Dermis microvascular lymphatic vessel endothelial cell (primary cell): Measurements from ENCODE around the gene GPD1L. TPM values are rescaled to one million over a fixed set of nuclear protein-coding genes. Genes with fewer than 3 reads are reported as not detected.
"Not testable (repeated sequence)": the region's sequence is repeated elsewhere in the genome, so short reads cannot be mapped to it uniquely, and the experiment has no call there.

ENCODE experiments used
- DNase-seq, 2 donors: peaks; one replicate each; pipeline versions ENCODE4 v3.0.0 to v3.0.0-alpha.2; 2010; ENCODE audit warnings: low read depth in 2 of 2
- total RNA-seq: library from RNA; depleted of rRNA; stranded (reverse); fragments of >200 nt; gene quantifications from 2 replicates; pipeline ENCODE4 v1.2.1, GENCODE V29; 2014

GPD1L gene
- total RNA-seq, 1 donor from 2014 or later = 13.9 TPM

DNA sequence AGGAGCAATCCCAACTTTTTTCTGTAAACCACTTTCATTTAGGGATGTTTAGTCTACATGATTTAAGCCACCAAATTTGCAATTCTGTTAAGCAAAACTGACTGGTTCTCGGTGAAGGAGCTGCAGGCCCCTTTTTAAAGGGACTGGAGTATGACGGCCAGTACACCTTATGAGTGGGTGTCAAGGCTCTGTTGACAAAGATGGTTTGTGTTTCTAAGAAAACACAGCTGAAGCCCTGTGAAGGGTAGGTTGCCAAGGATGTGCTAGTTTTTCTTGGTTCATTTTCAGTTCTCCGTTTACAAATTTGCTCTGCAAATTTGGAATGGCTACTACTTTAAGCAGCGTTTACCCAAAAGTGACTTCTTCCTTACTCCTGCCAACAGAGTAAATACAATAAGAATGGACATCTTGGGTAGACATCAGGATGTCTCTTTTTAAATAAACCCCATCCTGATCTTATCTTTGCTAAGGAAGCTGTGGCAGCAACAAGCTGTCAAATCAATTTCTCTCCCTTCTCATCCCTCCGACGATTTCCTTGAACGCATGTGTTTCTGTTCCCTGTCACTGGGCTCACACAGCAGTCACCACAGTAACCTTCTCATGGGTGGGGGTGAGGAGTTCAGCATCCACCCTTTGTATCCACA is 73.8 kb downstream of the GPD1L start:
- DNase-seq = no peak

DNA sequence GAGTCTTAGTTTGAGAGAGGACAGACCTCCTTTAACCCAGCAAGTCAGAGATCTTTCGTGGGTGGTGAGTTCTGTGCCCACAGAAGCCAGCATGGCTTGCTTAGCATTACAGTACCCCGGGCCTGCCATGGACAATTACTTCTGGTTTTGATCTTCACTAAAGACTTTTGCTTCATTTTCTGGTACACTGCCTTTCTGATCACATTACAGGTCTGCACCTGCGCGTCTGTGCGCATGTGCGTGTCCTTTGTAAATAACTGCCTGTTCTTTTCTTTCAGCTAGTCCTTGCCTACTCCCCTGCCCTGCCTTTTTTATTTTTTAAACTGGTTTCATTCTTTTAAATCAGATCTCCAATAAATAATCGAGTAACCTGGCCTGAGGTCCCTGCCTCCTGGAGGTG is 74.9 kb downstream of the GPD1L start:
- no peak for DNase-seq

DNA sequence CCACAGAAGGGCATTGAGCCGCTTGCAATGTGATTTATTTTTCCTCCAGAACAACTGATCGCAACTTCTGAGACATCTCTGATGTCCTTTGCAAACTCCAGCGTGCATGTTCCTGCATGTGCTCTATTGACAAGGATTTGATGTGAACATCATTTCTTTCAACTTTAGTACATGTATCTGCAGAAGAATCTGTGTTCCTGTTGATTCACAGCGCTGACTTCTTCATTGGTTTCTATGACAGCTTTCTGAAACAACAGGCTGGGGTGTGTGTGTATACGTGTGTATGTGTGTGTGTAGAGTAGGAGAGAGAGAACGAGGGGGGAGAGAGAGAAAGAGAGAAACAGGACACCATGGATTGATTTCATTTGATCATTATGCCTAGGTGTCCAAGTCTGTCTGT is 75.4 kb downstream of the GPD1L start:
- DNase-seq = no peak

DNA sequence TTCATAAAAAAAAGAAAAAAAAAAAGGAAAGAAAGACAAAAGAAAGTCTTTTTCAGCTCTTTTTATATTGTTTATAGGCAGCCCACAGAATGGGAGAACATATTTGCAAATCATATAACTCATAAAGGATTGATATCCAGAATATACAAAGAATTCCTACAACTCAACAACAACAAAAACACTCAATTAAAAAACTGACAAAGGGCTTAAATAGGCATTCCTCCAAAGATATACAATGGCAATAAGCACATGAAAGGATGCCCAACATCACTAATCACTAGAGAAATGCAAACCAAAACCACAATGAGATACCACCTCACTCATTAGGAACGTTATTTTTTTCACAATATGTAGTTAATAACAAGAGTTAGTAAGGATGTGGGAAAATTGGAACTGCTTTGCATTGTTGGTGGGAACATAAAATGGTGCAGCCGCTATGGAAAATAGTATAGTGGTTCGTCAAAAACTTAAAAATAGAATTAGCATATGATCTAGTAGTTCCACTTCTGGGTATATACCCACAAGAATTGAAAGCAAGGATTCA is 77.8 kb downstream of the GPD1L start:
- DNase-seq = no peak

DNA sequence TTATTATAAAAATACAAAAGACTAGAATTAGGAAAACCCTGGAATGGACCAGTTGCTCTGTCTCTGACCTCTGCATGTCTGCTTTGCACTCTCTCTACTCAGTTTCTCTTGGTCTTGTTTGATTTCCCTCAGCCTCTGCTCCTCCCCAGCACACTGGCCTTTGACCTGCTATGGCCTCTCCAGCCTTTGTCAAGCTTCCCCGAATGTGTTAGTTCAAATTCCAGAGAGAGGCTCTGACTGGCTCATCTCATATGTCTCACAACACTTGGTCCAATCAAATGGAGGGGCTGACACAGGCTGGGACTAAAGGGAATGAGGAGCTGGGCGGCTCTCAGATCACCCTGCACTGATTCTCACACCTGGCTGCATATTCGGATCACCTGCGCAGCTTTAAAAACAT is 79.7 kb downstream of the GPD1L start:
- no peak for DNase-seq

DNA sequence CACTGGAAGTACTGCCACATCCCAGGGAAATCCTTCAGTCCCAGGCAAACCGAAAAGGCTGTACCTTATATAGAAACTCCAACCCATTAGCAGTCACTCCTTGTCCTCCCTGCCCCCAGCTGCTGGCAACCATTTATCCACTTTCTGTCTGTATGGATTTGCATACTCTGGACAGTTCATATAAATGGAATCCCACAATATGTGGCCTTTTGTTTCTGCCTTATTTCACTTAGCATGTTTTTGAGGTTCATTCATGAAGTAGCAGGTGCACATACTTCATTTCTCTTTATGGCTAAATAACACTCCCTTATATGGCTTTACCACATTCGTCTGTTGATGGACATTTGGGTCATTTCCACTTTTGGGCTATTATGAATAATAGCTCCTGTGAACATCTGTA is 80.5 kb downstream of the GPD1L start:
- no peak for DNase-seq

DNA sequence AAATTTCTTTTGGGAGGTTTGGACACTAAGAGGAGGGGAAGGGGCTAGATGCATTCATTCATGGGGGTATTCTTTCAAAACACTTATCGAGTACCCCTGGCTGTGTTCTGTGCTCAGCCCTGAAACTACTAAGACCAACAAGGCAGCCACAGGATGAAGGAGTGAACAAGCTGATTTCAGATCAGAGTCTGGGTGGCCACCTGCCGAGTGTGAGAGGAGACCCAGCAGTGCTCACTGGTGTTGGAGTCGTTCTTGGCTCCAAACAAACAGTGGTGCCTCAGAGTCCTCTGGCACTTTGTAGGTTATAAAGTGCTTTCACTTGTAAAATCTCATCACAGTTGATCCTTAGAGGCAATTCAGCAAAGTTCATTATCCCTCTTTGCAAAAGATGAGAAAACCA is 83.3 kb downstream of the GPD1L start:
- DNase-seq = no peak

DNA sequence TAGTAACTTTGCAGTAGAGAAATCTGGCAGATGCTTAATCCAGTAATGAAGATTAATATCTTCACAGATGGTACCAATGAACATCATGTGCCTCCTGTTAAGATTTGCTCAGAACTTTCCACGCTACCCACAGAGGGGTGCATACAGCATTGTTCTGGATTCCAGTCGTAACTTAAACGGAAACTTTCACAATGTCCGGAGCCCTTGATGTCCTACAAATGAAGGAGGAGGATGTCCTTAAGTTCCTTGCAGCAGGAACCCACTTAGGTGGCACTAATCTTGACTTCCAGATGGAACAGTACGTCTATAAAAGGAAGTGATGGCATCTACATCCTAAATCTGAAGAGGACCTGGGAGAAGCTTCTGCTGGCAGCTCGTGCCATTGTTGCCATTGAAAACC is 84.1 kb downstream of the GPD1L start:
- DNase-seq = not testable (repeated sequence)

DNA sequence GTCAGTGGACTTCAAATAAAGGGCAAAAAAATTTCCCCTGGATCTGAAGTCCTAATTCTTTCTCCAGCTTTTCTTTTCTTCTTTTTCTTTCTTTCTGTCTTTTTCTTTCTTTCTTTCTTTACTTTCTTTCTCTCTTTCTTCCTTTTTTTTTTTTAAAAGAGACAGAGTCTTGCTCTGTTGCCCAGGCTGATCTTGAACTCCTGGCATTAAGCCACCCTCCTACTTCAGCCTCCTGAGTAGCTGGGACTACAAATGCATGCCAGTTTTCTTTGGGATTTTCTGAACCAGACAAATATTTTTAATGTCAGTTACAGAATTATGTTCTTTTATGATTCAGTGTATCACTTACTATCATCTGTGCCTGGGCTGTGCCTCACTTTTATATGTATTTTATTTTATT is 86.7 kb downstream of the GPD1L start:
- DNase-seq = no peak

DNA sequence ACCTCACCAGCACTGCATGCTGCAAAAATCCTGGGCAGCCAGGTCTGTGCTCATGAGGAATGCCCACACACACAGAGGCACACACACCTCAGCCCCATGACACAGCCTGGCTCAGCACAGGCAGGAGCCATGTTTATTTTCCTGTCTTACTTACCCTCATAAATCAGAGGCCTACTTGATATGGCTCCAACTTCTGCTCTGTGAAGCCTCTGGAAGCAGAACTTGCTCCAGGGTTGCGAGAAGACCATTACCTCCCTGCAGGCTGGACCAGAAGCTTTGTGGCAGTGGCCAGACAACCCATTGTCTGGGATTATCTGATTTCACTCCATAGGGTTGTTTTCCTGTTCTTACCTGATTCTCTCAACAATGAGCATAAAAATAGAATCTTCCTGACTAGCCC is 88.2 kb downstream of the GPD1L start:
- peak in 1 of 2 donors; percentile 68 for DNase-seq

DNA sequence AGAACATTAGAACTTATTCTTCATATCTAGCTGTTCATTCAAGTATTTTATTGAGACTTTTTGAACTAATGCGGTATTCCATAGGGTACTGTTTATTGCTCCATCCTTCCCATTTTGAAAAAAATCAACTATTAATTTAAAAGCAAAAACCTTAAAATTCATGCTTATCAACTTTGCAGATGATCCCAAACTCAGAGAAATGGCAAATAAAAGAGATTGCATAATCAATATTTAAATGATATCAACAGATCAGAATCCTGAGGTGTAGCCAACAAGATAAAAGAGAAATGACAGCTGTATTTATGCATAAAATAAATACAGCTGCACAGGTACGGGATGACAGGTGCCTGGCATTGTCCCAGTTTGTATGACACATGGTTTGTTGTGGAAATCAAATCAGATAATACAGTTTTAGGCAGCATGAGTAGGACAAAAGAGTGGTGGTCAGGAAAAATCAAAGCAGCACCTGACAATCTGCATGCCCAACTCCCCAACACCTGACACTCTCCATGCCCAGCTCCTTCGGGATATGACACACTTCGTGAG is 89.6 kb downstream of the GPD1L start:
- peak in 1 of 2 donors; percentile 25 for DNase-seq

DNA sequence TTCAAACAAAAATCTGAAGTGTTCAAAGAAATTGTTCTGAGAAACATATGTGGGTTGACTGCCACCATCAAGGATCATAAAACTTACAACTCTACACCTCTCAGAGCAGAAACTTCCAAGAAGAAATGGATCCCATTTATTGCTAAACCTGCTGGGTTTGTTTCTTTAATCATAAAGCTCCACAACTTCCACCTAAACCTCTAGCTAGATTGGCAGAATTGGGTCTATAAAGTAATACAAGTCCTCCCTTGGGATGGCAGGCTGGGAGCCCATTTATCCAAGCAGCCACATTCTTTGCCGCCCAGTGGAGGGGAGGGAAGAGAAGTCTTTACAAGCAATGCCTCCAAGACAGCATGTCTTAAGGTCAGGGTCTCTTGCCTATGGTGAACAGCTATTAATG is 91.6 kb downstream of the GPD1L start:
- DNase-seq = no peak

DNA sequence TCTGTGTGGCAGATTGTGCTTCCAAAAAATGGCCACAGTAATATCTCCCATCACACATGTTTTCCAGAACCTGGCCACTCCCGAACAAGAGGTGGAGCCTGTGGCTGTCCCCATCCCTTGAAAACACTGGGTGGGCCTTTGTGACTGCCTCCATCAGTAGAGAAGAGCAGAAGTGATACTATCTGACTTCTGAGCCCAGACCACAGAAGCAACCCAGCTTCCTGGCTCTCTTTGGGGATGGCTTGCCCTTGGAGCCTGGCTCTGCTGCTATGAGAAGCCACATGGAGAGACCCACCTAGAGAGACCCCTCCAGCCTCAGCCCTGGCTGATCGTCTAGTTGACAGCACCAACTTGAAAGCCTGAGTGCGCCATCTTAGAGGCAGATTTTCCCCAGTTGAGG is 92.3 kb downstream of the GPD1L start:
- no peak for DNase-seq

DNA sequence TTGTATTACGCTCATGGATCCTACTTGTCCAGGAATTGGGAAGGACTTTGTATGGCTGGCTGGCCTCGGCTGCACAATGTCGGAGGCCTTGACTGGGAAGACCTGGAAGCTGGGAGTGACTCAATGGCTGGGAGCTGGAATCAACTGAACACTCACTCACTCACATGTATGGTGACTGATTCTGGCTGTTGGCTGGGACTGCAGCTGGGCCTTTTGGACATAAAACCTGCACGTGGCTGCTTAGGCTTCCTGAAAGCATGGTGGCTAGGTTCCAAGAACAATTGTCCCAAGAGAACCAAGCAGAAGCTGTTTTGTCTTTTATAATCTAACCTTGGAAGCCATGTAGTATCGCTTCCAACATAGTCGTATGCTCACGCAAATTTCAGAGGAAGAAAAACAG is 94.1 kb downstream of the GPD1L start:
- peak; percentile 93 to 96 for DNase-seq

DNA sequence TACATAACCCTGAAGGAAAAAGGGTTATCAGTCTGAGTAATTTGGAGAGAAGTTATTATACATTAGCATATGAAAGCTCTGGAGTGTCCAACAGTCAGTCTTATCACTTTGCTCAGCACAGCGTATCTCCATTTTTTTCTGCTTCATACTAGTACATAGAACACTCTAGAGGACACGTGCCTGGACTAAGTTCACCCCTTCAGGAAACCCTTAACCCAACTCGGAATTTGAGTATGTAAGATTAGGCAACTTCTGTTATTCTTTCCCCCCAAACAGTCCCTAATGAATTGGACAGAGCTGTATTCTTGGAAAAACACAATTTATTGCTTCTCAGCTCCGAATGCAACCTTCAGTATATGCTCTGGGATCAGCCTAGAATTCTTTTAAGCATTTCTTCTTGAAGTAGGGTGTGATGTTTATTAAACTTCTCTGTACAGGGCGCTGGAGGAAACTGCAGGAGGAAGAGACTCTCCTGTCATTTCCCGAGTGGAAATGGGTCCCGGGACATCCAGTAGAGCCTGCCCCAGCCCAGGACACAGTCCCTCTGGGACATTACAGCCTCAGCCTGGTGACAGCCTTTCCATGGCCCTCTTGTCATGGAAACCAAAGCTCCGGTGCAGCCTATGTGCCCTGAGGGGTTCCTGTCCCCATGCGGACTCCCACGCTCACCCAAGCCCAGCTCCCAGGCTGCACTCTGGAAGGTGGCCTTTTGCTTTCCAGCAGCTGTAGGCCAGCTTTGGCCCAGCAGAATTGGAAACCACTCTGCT is 94.8 kb downstream of the GPD1L start:
- DNase-seq = peak in 1 of 2 donors; percentile 38

DNA sequence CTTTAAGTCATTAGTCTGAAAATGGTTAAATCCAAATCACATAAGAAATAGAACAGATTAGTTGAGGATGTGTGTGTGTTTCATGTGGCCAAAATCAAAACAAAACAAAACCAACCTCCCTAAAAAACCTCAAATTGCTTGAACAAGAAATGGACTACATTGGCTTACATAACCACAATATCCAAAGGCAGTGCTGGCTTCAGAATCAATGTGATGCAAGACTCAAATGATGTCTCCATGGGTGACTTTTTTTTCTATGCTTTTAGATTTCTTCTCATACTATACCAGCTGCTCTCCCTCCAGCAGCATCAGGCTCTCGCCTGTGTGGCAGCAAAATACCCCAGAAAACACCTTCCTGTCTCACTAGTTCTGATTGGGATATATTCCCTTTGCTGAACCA is 96.1 kb downstream of the GPD1L start:
- no peak for DNase-seq

DNA sequence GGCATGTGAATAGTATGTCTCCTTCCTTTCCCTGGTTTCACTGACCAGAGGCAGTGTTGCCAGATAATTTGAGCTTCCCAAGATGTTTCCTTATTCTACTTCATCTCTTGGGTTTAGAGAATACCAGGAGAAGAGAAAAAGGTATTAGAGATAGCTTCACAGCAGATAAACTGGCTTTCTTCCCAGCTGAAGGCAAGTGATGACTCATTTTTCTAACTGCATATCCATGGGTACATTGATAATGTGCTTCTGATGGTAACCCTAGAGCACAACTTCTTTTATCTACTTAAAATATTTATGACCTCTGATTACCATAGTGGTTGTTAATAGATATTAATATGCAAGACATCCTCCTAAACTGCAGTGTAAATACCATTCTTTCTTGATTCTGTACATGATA is 97.4 kb downstream of the GPD1L start:
- DNase-seq = peak in 1 of 2 donors; percentile 52

DNA sequence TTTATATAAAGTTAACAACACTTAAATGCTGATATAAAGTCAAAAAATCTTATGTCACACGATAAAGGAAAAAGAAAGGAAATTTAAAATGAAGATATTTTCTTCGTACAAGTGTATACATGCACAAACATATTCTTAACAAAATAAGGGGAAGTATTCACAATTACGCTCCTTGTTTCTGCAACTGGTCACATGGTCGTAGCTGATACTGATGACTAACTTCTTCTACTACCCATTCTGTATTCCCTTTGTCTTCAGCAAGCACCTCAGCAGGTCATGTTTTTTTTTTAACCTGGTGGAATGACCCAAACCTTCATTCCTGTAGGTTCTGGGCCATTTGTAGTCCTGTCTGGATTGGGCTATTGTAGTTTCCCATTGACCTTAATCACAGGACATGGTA is 102.0 kb downstream of the GPD1L start:
- no peak for DNase-seq

DNA sequence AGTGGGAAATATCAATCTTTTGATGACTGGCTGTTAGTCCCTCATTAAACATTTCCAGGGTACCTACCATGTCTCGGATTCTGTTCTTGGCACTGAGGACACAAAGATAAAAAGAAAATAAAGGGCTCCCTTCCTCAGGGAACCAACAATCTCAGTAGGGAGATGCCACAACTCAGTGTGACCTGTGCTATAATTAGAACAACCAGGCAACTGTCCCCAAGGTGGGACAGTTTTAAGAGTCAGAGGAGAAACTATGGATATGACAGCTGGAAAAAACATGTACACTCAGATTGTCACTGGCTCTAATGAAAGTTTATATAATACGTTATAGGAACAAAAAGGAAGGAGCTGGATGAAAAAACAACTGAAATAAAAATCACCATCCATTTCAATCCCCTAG is 108.8 kb downstream of the GPD1L start:
- DNase-seq = no peak

DNA sequence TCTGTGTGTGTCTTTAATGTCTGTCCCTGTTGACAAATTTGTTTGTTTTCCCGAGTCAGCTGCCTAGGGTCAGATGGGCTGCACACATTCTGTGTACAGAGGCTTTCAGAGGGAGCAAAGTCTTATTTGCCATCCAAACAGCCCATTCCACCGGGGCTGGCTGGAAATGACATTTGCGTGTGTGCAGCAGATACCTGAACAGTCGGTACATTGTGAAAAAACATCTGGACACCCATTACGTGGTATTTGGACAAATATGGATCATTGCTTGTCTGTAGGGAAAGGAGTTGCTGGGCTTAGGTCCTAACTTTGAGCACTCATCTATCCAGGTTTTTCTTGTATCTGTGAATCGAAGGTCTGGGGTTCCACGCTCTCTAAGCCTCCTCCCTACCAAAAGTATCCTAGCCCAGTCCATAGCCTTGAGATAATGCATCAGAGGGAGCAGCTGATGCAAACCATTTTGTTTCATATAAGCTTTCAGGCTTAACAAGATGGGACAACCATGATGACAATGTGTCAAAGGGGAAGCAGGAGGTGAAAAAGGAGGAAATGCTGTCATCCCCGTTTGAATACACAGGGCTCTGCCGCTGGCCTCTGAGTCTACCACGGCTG is 109.9 kb downstream of the GPD1L start:
- DNase-seq = peak in 1 of 2 donors; percentile 31

DNA sequence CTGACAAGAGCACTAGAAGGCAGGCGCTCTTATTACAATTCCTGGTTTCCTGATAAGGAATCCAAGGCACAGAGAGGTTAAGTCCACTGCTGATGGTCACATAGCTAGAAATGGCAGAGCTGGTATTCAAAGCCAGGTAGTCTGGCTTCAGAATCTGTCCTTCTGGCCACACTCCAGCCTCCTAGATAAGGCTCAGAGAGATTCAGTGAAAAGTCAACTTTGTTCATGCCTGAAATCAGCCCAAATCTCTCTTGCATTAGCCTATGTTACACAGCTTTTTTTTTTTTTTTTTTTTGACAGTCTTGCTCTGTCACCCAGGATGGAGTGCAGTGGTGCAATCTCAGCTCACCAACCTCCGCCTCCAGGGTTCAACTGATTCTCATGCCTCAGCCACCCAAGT is 110.9 kb downstream of the GPD1L start:
- no peak for DNase-seq
